ENCODE results near the gene DNM3.
A peak's percentile ranks its signal among the peaks of the same experiment; 100 is the strongest.

Gene DNM3

GRCh38 chr1:171869097-171869496 lies 27.8 kb downstream of the DNM3 start:
- no peak for DNase-seq (ENCODE audit: low spot score)

- DNase-seq (ENCODE audit: low spot score) = no peak
These were observed 30.6 kb downstream of the DNM3 start for GRCh38 chr1:171871848-171872247.

- no peak for DNase-seq (ENCODE audit: low spot score)
These were observed 31.1 kb downstream of the DNM3 start for GRCh38 chr1:171872430-171872829.

- no peak for DNase-seq (ENCODE audit: low spot score)
These were observed 32.4 kb downstream of the DNM3 start for GRCh38 chr1:171873664-171874063.

GRCh38 chr1:171877701-171878100 lies 36.4 kb downstream of the DNM3 start:
- no peak for DNase-seq (ENCODE audit: low spot score)

- DNase-seq (ENCODE audit: low spot score) = no peak
These were observed 38.3 kb downstream of the DNM3 start for GRCh38 chr1:171879556-171879955.

- no peak for DNase-seq (ENCODE audit: low spot score)
These were observed 40.1 kb downstream of the DNM3 start for GRCh38 chr1:171881442-171881841.

GRCh38 chr1:171883849-171884248 lies 42.6 kb downstream of the DNM3 start:
- no peak for DNase-seq (ENCODE audit: low spot score)

GRCh38 chr1:171884475-171884874 lies 43.2 kb downstream of the DNM3 start:
- DNase-seq (ENCODE audit: low spot score) = no peak

- DNase-seq (ENCODE audit: low spot score) = no peak
These were observed 48.8 kb downstream of the DNM3 start for GRCh38 chr1:171890131-171890530.

GRCh38 chr1:171896936-171897703 lies 55.8 kb downstream of the DNM3 start:
- no peak for DNase-seq (ENCODE audit: low spot score)

- DNase-seq (ENCODE audit: low spot score) = peak; percentile 97
These were observed 57.6 kb downstream of the DNM3 start for GRCh38 chr1:171898941-171899340.

GRCh38 chr1:171899838-171900237 lies 58.5 kb downstream of the DNM3 start:
- DNase-seq (ENCODE audit: low spot score) = no peak

GRCh38 chr1:171901245-171901644 lies 59.9 kb downstream of the DNM3 start:
- DNase-seq (ENCODE audit: low spot score) = peak; percentile 52

GRCh38 chr1:171902527-171902926 lies 61.2 kb downstream of the DNM3 start:
- no peak for DNase-seq (ENCODE audit: low spot score)

GRCh38 chr1:171904778-171905450 lies 63.6 kb downstream of the DNM3 start:
- DNase-seq (ENCODE audit: low spot score) = no peak

- DNase-seq (ENCODE audit: low spot score) = no peak
These were observed 68.4 kb downstream of the DNM3 start for GRCh38 chr1:171909711-171910110.

GRCh38 chr1:171910786-171911185 lies 69.5 kb downstream of the DNM3 start:
- no peak for DNase-seq (ENCODE audit: low spot score)

- no peak for DNase-seq (ENCODE audit: low spot score)
These were observed 70.2 kb downstream of the DNM3 start for GRCh38 chr1:171911506-171911905.

GRCh38 chr1:171912509-171913175 lies 71.3 kb downstream of the DNM3 start:
- DNase-seq (ENCODE audit: low spot score) = no peak

- DNase-seq (ENCODE audit: low spot score) = peak; percentile 78
These were observed 72.1 kb downstream of the DNM3 start for GRCh38 chr1:171913385-171913784.

- no peak for DNase-seq (ENCODE audit: low spot score)
These were observed 75.0 kb downstream of the DNM3 start for GRCh38 chr1:171916315-171916771.

GRCh38 chr1:171917331-171917730 lies 76.0 kb downstream of the DNM3 start:
- no peak for DNase-seq (ENCODE audit: low spot score)

Measured in putamen (tissue), 1 donor.